H1 (cell line): ENCODE data around the gene HIPK1. TPM values are rescaled to one million over a fixed set of nuclear protein-coding genes. Genes with fewer than 3 reads are reported as not detected.
"Not testable (repeated sequence)": the region's sequence is repeated elsewhere in the genome, so short reads cannot be mapped to it uniquely, and the experiment has no call there.

Experiments
- CTCF ChIA-PET: fragments of 300-600 bp; sonication (Branson Sonifier 250); formaldehyde crosslinking; loops from one replicate; lab custom pipeline; 2021; ENCODE audit not compliant: partially characterized antibody; lab: Charles Lee
- POLR2A ChIA-PET: fragments of 300-600 bp; sonication (Branson Sonifier 250); formaldehyde crosslinking; loops from one replicate; lab custom pipeline; 2021; ENCODE audit warnings: inconsistent platforms; ENCODE audit not compliant: partially characterized antibody; lab: Charles Lee
- DNase-seq, 2 experiments: peaks; one replicate each; pipeline versions ENCODE4 v3.0.0 to v3.0.0-alpha.2; 2010 to 2022; ENCODE audit warnings: low spot score in 2 of 2, low read depth in 1 of 2, mixed read lengths in 1 of 2
- FAIRE-seq: peaks from 2 replicates; lab custom pipeline; 2011; peaks lifted over from hg19 to GRCh38; lab: Jason Lieb, UNC
- H2AFZ ChIP-seq: 2 replicates; pipeline ENCODE4 v1.8.1; 2012; ENCODE audit warnings: low read length, inconsistent platforms
- H2AK5ac ChIP-seq: 2 replicates; pipeline ENCODE4 v1.6.1; 2013; ENCODE audit warnings: low read depth, low read length
- H2BK120ac ChIP-seq: replicated peaks from 2 replicates; pipeline ENCODE3; 2013; ENCODE audit warnings: low read depth, low read length, inconsistent platforms
- H2BK12ac ChIP-seq: 2 replicates; pipeline ENCODE4 v1.6.1; 2013; ENCODE audit warnings: low read depth, low read length
- H2BK15ac ChIP-seq: 2 replicates; pipeline ENCODE4 v1.6.1; 2013; ENCODE audit warnings: low read length
- H2BK20ac ChIP-seq: 2 replicates; pipeline ENCODE4 v1.6.1; 2013; ENCODE audit warnings: low read length
- H2BK5ac ChIP-seq: 2 replicates; pipeline ENCODE4 v1.6.1; 2013; ENCODE audit warnings: low read depth, low read length
- H3K14ac ChIP-seq: 2 replicates; pipeline ENCODE4 v1.6.1; 2013; ENCODE audit warnings: inconsistent platforms; ENCODE audit not compliant: insufficient read length
- H3K18ac ChIP-seq: 2 replicates; pipeline ENCODE4 v1.6.1; 2013; ENCODE audit warnings: low read length; ENCODE audit errors: extremely low read depth
- H3K23ac ChIP-seq: 2 replicates; pipeline ENCODE4 v1.6.1; 2013; ENCODE audit warnings: inconsistent platforms; ENCODE audit not compliant: insufficient read length
- H3K23me2 ChIP-seq: 2 replicates; pipeline ENCODE4 v1.6.1; 2013; ENCODE audit warnings: low read depth, low read length
- H3K27ac ChIP-seq: 2 replicates; pipeline ENCODE4 v1.6.1; 2011; ENCODE audit warnings: low read depth, low read length, inconsistent platforms
- H3K27me3 ChIP-seq, 4 experiments: replicated peaks in 1 of 4; 1 replicate in 1 of 4; 2 replicates in 3 of 4; pipeline versions ENCODE4 v1.6.1 to v1.8.1; 2011 to 2013; ENCODE audit warnings: low read length in 3 of 4, mild to moderate bottlenecking in 3 of 4, inconsistent platforms in 2 of 4, mixed read lengths in 2 of 4, moderate library complexity in 1 of 4; ENCODE audit not compliant: control insufficient read depth in 3 of 4, insufficient read depth in 3 of 4; ENCODE audit errors: extremely low read depth in 1 of 4
- H3K36me3 ChIP-seq, 4 experiments: 2 replicates each; pipeline versions ENCODE4 v1.6.1 to v1.8.1; 2011 to 2013; ENCODE audit warnings: mild to moderate bottlenecking in 4 of 4, low read length in 3 of 4, moderate library complexity in 2 of 4, control low read depth in 1 of 4, inconsistent platforms in 1 of 4; ENCODE audit not compliant: insufficient read depth in 4 of 4, control insufficient read depth in 2 of 4
- H3K4ac ChIP-seq: replicated peaks from 2 replicates; pipeline ENCODE3; 2013; ENCODE audit warnings: low read length, low read depth, mixed read lengths, inconsistent platforms; ENCODE audit not compliant: insufficient read length
- H3K4me1 ChIP-seq, 4 experiments: replicated peaks in 1 of 4; 1 replicate in 1 of 4; 2 replicates in 3 of 4; pipeline versions ENCODE4 v1.6.1 to v1.8.1; 2011 to 2013; ENCODE audit warnings: low read length in 3 of 4, inconsistent platforms in 2 of 4, mixed read lengths in 1 of 4; ENCODE audit not compliant: insufficient read depth in 4 of 4, control insufficient read depth in 3 of 4
- H3K4me2 ChIP-seq, 2 experiments: 2 replicates each; pipeline versions ENCODE4 v1.6.1 to v1.8.1; 2011 to 2013; ENCODE audit warnings: low read depth in 2 of 2, low read length in 2 of 2, control low read depth in 1 of 2, inconsistent platforms in 1 of 2, mild to moderate bottlenecking in 1 of 2; ENCODE audit not compliant: insufficient read depth in 1 of 2
- H3K4me3 ChIP-seq, 4 experiments: fragments of 200-600, 300-600 bp in 1 of 4; sonication (generic), shearing (Covaris generic), sonication (Bioruptor Twin) in 1 of 4; 2 replicates each; pipeline versions ENCODE4 v1.5.1 to v1.8.1; 2011 to 2016; ENCODE audit warnings: low read length in 4 of 4, low read depth in 3 of 4, control low read depth in 2 of 4, inconsistent platforms in 2 of 4, mild to moderate bottlenecking in 2 of 4, mixed read lengths in 1 of 4, moderate library complexity in 1 of 4; ENCODE audit not compliant: insufficient read depth in 2 of 4; ENCODE audit errors: extremely low read depth in 1 of 4
- H3K56ac ChIP-seq: replicated peaks from 2 replicates; pipeline ENCODE3; 2013; ENCODE audit warnings: low read depth, mild to moderate bottlenecking, mixed read lengths, low read length, inconsistent platforms; ENCODE audit not compliant: insufficient read length
- H3K79me1 ChIP-seq: 2 replicates; pipeline ENCODE4 v1.6.1; 2013; ENCODE audit warnings: low read depth, low read length, control low read depth
- H3K79me2 ChIP-seq, 2 experiments: 2 replicates each; pipeline versions ENCODE4 v1.6.1 to v1.8.1; 2012 to 2013; ENCODE audit warnings: low read length in 2 of 2, mild to moderate bottlenecking in 2 of 2, inconsistent platforms in 1 of 2; ENCODE audit not compliant: insufficient read depth in 2 of 2, control insufficient read depth in 1 of 2
- H3K9ac ChIP-seq, 4 experiments: replicated peaks in 1 of 4; 1 replicate in 1 of 4; 2 replicates in 3 of 4; pipeline versions ENCODE4 v1.6.1 to v1.8.1; 2011 to 2013; ENCODE audit warnings: low read depth in 3 of 4, low read length in 3 of 4, control low read depth in 2 of 4, mild to moderate bottlenecking in 2 of 4, moderate library complexity in 2 of 4, inconsistent platforms in 1 of 4; ENCODE audit errors: extremely low read depth in 1 of 4
- H3K9me3 ChIP-seq, 2 experiments: 2 replicates each; pipeline versions ENCODE4 v1.6.1 to v1.8.1; 2012 to 2013; ENCODE audit warnings: mild to moderate bottlenecking in 2 of 2, moderate library complexity in 2 of 2, control low read depth in 1 of 2, inconsistent platforms in 1 of 2, low read depth in 1 of 2, low read length in 1 of 2, mixed read lengths in 1 of 2; ENCODE audit not compliant: insufficient read depth in 2 of 2
- H4K20me1 ChIP-seq, 2 experiments: replicated peaks in 1 of 2; 2 replicates each; pipeline versions ENCODE3 to v1.8.1; 2011 to 2013; ENCODE audit warnings: inconsistent platforms in 2 of 2, low read length in 2 of 2, mild to moderate bottlenecking in 1 of 2; ENCODE audit not compliant: insufficient read depth in 2 of 2, control insufficient read depth in 1 of 2
- H4K5ac ChIP-seq: 2 replicates; pipeline ENCODE4 v1.6.1; 2013; ENCODE audit warnings: low read length, low read depth, mixed read lengths, inconsistent platforms; ENCODE audit not compliant: insufficient read length
- H4K8ac ChIP-seq: 2 replicates; pipeline ENCODE4 v1.8.0; 2013; ENCODE audit warnings: mild to moderate bottlenecking, moderate library complexity, low read length, inconsistent platforms; ENCODE audit not compliant: insufficient read depth; ENCODE audit errors: extremely low read depth
- H4K91ac ChIP-seq: replicated peaks from 2 replicates; pipeline ENCODE3; 2013; ENCODE audit warnings: low read length, mixed read lengths, inconsistent platforms; ENCODE audit not compliant: insufficient read length
- WGBS, 2 experiments: shearing (Covaris generic) in 1 of 2; methylation state at CpG; one replicate each; pipeline versions ENCODE4 v1.1.6 to v1.1.7; 2013 to 2015; ENCODE audit warnings: low lambda C conversion rate in 2 of 2, mixed read lengths in 2 of 2, inconsistent platforms in 1 of 2, low coverage in 1 of 2, missing lambda C conversion rate in 1 of 2; ENCODE audit not compliant: insufficient replicate concordance in 2 of 2, insufficient coverage in 1 of 2, insufficient read length in 1 of 2; ENCODE audit errors: extremely low coverage in 1 of 2, missing lambda C conversion rate in 1 of 2; 5-methylcytosine and 5-hydroxymethylcytosine counted together
- polyA plus RNA-seq, 7 experiments: library from polyadenylated mRNA; depleted of rRNA in 3 of 7; stranded (reverse) in 5 of 7; unstranded in 2 of 7; fragments of >200 nt in 5 of 7; fragments of 200-250 nt in 2 of 7; gene quantifications; 1 replicate in 5 of 7; 2 replicates in 1 of 7; 4 replicates in 1 of 7; pipeline versions ENCODE4 v1.2.1 to v1.2.3, GENCODE V29; 2011 to 2013; ENCODE audit warnings: missing spikeins in 2 of 7, mixed read lengths in 2 of 7
- total RNA-seq: library from RNA; stranded (reverse); fragmentation: NEBNext Ultra II Directional; extraction: Animal tissue kit (Norgen Biotek cat#: 25700); gene quantifications from 2 replicates; pipeline ENCODE4 v1.2.1, GENCODE V29; 2021

The HIPK1 gene
- total and polyA plus RNA-seq, 2 of the 8 experiments (the other 6 are each of a cell fraction or from before 2014, with no cell fraction given): 46.2 to 64.3 TPM

DNA sequence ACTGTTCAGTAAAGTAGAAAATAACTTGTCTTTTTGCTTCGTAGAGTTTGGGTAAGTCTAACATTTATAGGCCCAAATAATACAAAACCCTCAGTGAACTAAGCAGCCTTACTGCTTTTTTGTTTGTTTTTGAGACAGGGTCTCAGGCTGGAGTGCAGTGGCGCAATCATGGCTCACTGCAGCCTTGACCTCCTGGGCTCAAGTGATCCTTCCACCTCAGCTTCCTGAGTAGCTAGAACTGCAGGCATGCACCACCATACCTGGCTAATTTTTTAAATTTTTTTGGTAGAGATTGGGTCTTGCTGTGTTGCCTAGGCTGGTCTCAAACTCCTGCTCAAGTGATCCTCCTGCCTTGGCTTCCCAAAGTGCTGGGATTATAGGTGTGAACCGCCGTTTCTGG lies 19.0 kb downstream of the HIPK1 start:
- not testable (repeated sequence) for H4K8ac ChIP-seq, H2BK120ac ChIP-seq, DNase-seq, FAIRE-seq, H2BK5ac ChIP-seq, H3K23me2 ChIP-seq, H3K36me3 ChIP-seq, H3K27ac ChIP-seq, H3K9me3 ChIP-seq, H3K27me3 ChIP-seq, H3K4me2 ChIP-seq, H3K4me1 ChIP-seq, H3K14ac ChIP-seq, H3K18ac ChIP-seq, H2BK20ac ChIP-seq, H4K91ac ChIP-seq, H4K5ac ChIP-seq, H2AFZ ChIP-seq, H3K79me1 ChIP-seq, H3K9ac ChIP-seq, H4K20me1 ChIP-seq, H2AK5ac ChIP-seq, H3K23ac ChIP-seq, H3K56ac ChIP-seq, H3K4me3 ChIP-seq, H2BK12ac ChIP-seq, H3K4ac ChIP-seq, H2BK15ac ChIP-seq
- H3K79me2 ChIP-seq: peaks cover 0 to 30% of the 10 kb centered on the region in 2 experiments; a peak in 2 of 4 replicates
- CTCF ChIA-PET: interaction anchor here (0.7 to 9.3 kb wide), 7 partner anchors 8 to 921 kb away, joined by 3 to 31 read pairs (median 4); no protein-coding TSS in a partner anchor
- POLR2A ChIA-PET: interaction anchor here (1.2 to 1.3 kb wide), 3 partner anchors 18 to 136 kb away, joined by 3 read pairs; partner anchors contain the start of gene RSBN1
- WGBS, 2 experiments: 83% methylated on average over 4 of the region's 4 CpGs; no CpG with 5 or more reads in 1 of the 2 experiments
